ENCODE data around the gene HID1. TPM values are rescaled to one million over a fixed set of nuclear protein-coding genes. Genes with fewer than 3 reads are reported as not detected.
A peak's percentile ranks its signal among the peaks of the same experiment; 100 is the strongest.
"Not testable (repeated sequence)": the region's sequence is repeated elsewhere in the genome, so short reads cannot be mapped to it uniquely, and the experiment has no call there.

The HID1 gene
- total RNA-seq, 1 donor from 2014 or later = 28.5 TPM

GRCh38 chr17:74986206-74986576, 13.6 kb upstream of the HID1 start:
- no peak for TF ChIP-seq CTCF (IDR thresholded peaks at IDR 0.05; ENCODE audit: insufficient read depth, low read length, poor library complexity, severe bottlenecking)
- no peaks in the 10 kb centered on the region for H3K36me3 ChIP-seq (ENCODE audit: control insufficient read depth, insufficient read depth, low read length)
- no peak for DNase-seq (ENCODE audit: low read depth)
- no peak overlapping the region for H3K4me3 ChIP-seq (ENCODE audit: low read depth, low read length)
- no peaks in the 10 kb centered on the region for H3K27me3 ChIP-seq (ENCODE audit: control insufficient read depth, insufficient read depth, low read length)

GRCh38 chr17:74982663-74983313, 10.2 kb upstream of the HID1 start:
- H3K27me3 ChIP-seq (ENCODE audit: control insufficient read depth, insufficient read depth, low read length); DNase-seq (ENCODE audit: low read depth); H3K36me3 ChIP-seq (ENCODE audit: control insufficient read depth, insufficient read depth, low read length): not testable (repeated sequence)
- peak overlapping the region; percentile 64 for H3K4me3 ChIP-seq (ENCODE audit: low read depth, low read length)

GRCh38 chr17:74981979-74982662, 9.6 kb upstream of the HID1 start:
- H3K4me3 ChIP-seq (ENCODE audit: low read depth, low read length) = peak overlapping the region; percentile 64
- no peaks in the 10 kb centered on the region for H3K27me3 ChIP-seq (ENCODE audit: control insufficient read depth, insufficient read depth, low read length)
- DNase-seq (ENCODE audit: low read depth) = no peak
- no peaks in the 10 kb centered on the region for H3K36me3 ChIP-seq (ENCODE audit: control insufficient read depth, insufficient read depth, low read length)
- TF ChIP-seq CTCF (IDR thresholded peaks at IDR 0.05; ENCODE audit: insufficient read depth, low read length, poor library complexity, severe bottlenecking) = no peak

- H3K27me3 ChIP-seq (ENCODE audit: control insufficient read depth, insufficient read depth, low read length) = no peaks in the 10 kb centered on the region
- no peak for TF ChIP-seq CTCF (IDR thresholded peaks at IDR 0.05; ENCODE audit: insufficient read depth, low read length, poor library complexity, severe bottlenecking)
- no peak for DNase-seq (ENCODE audit: low read depth)
- no peaks in the 10 kb centered on the region for H3K36me3 ChIP-seq (ENCODE audit: control insufficient read depth, insufficient read depth, low read length)
- peak overlapping the region; percentile 64 for H3K4me3 ChIP-seq (ENCODE audit: low read depth, low read length)
Observed at GRCh38 chr17:74981318-74981978, 8.9 kb upstream of the HID1 start.

- no peak for DNase-seq (ENCODE audit: low read depth)
- H3K27me3 ChIP-seq (ENCODE audit: control insufficient read depth, insufficient read depth, low read length) = peaks cover 1% of the 10 kb centered on the region
- TF ChIP-seq CTCF (IDR thresholded peaks at IDR 0.05; ENCODE audit: insufficient read depth, low read length, poor library complexity, severe bottlenecking) = no peak
- no peak overlapping the region for H3K4me3 ChIP-seq (ENCODE audit: low read depth, low read length)
- H3K36me3 ChIP-seq (ENCODE audit: control insufficient read depth, insufficient read depth, low read length) = no peaks in the 10 kb centered on the region
Observed at GRCh38 chr17:74979408-74980146, 7.0 kb upstream of the HID1 start.

GRCh38 chr17:74978240-74978639, 5.7 kb upstream of the HID1 start:
- Histone ChIP-seq H3K36me3 (ENCODE audit: control insufficient read depth, insufficient read depth, low read length) (no peaks in the 10 kb centered on the region), H3K4me3 (ENCODE audit: low read depth, low read length) (no peak overlapping the region), H3K27me3 (ENCODE audit: control insufficient read depth, insufficient read depth, low read length) (peaks cover 6% of the 10 kb centered on the region)
- DNase-seq (ENCODE audit: low read depth) = no peak
- no peak for TF ChIP-seq CTCF (IDR thresholded peaks at IDR 0.05; ENCODE audit: insufficient read depth, low read length, poor library complexity, severe bottlenecking)
